Neural progenitor cell (in vitro differentiated cells): Measurements from ENCODE around the gene FMN1.

ENCODE experiments used
- CTCF ChIP-seq: fragments of 200-600 bp; sonication (generic); IDR thresholded peaks from 2 replicates; pipeline ENCODE4 v1.5.1; 2017; ENCODE audit warnings: antibody characterized with exemption, mild to moderate bottlenecking
- EZH2 ChIP-seq: fragments of 200-600 bp; sonication (generic); IDR thresholded peaks from 2 replicates; pipeline ENCODE4 v1.6.1; 2017; ENCODE audit warnings: antibody characterized with exemption, mild to moderate bottlenecking, moderate library complexity
- EZH2phosphoT487 ChIP-seq: fragments of 200-600 bp; sonication (generic); IDR thresholded peaks from 2 replicates; pipeline ENCODE4 v1.6.1; 2017; ENCODE audit warnings: antibody characterized with exemption

- no peak for TF ChIP-seq CTCF
- no peak for TF ChIP-seq EZH2
- TF ChIP-seq EZH2phosphoT487: no peak
These were observed 390.9 kb downstream of the FMN1 start for GRCh38 chr15:32803631-32804030.
